WERI-Rb-1 (cell line): Measurements from ENCODE around the gene SLAIN1.
A peak's percentile ranks its signal among the peaks of the same experiment; 100 is the strongest.

ENCODE experiments used
- DNase-seq: peaks from one replicate; pipeline ENCODE4 v3.0.0-alpha.2; 2020
- H3K27ac ChIP-seq: fragments of 250-450 bp; sonication (Bioruptor Pico); 2 replicates; pipeline ENCODE4 v1.5.1; 2020; ENCODE audit warnings: mild to moderate bottlenecking, moderate library complexity
- H3K27me3 ChIP-seq: fragments of 250-450 bp; sonication (Bioruptor Pico); 2 replicates; pipeline ENCODE4 v1.5.1; 2021; ENCODE audit warnings: mild to moderate bottlenecking, low read depth, moderate library complexity; ENCODE audit not compliant: insufficient read depth, severe bottlenecking
- H3K36me3 ChIP-seq: fragments of 250-450 bp; sonication (Bioruptor Pico); 2 replicates; pipeline ENCODE4 v1.5.1; 2020; ENCODE audit warnings: mild to moderate bottlenecking, moderate library complexity
- H3K4me3 ChIP-seq: 2 replicates; pipeline ENCODE4 v1.5.1; 2011; ENCODE audit warnings: low read depth, mild to moderate bottlenecking, control low read depth, low read length
- H3K9me3 ChIP-seq: fragments of 250-450 bp; sonication (Bioruptor Pico); 2 replicates; pipeline ENCODE4 v1.5.1; 2021; ENCODE audit warnings: mild to moderate bottlenecking, moderate library complexity; ENCODE audit not compliant: severe bottlenecking
- CTCF ChIP-seq: IDR thresholded peaks from 2 replicates; pipeline ENCODE4 v1.5.1; 2011; ENCODE audit warnings: low read depth, mild to moderate bottlenecking, control low read depth, inconsistent platforms, low read length

Gene SLAIN1

DNA sequence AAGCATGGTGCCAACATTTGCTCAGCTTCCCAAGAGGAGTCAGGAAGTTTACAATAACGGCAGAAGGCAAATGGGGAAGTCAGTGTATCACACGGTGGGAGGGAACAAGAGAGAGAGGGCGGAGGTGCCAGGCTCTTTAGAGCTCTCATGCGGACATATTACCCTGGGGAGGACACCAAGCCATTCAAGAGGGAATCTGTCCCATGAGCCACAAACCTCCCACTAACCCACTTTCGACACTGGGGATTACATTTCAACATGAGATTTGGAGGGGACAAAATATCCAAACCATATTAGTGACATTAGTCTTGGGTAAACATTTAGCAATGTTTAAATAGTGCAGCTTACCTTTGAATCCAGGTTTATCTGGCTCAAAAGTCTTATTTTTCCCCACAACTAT lies 69.9 kb downstream of the SLAIN1 start:
- TF ChIP-seq CTCF = no peak
- no peak overlapping the region for H3K27ac ChIP-seq

GRCh38 chr13:77774181-77774580 lies 76.7 kb downstream of the SLAIN1 start:
- DNase-seq = no peak
- H3K9me3 ChIP-seq = no peaks in the 10 kb centered on the region
- H3K36me3 ChIP-seq = no peaks in the 10 kb centered on the region
- no peak overlapping the region for H3K27ac ChIP-seq
- no peaks in the 10 kb centered on the region for H3K27me3 ChIP-seq
- no peak overlapping the region for H3K4me3 ChIP-seq
- TF ChIP-seq CTCF = no peak

More for the DNA sequence above, 69.9 kb downstream of the SLAIN1 start:
- DNase-seq = no peak
- Histone ChIP-seq H3K36me3 (peaks cover 19% of the 10 kb centered on the region), H3K27me3 (no peaks in the 10 kb centered on the region), H3K9me3 (no peaks in the 10 kb centered on the region), H3K4me3 (no peak overlapping the region)

GRCh38 chr13:77776704-77777103 lies 79.2 kb downstream of the SLAIN1 start:
- Histone ChIP-seq H3K27ac (no peak overlapping the region), H3K9me3 (no peaks in the 10 kb centered on the region), H3K27me3 (no peaks in the 10 kb centered on the region), H3K36me3 (no peaks in the 10 kb centered on the region), H3K4me3 (no peak overlapping the region)
- TF ChIP-seq CTCF = no peak
- DNase-seq = no peak

DNA sequence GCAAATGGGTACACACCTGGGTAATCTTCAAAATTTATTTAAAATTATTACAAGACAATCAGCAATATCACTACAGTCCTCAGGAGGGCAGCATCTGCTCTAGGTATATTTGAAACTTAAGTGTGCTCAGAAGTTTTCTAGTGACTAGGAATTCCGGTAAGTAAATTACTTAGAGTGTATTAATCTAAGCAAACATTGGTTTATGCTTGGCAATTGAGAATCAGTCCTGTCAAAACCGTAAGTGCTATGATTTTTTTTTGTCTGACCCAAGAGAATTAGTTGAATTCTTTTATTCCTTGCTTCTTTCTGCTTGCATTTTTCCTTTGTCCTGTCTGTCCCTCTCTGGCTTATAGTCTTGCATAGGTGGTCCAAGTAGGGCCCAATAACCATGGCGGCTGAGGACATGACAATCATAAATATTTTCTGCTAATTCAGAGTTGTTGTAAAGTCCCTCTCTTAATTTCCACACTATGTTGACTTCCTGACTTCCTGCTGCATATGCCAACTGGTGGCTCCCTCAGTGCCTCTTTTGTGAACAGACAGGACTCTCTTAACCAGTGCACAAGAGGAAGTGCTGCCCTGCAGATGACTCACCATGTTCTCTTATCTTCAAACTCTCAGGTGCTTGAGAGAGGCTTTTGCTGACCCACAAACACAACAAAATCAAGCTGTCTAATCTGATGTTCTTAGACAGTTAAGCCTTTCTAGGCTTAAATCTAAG lies 82.2 kb downstream of the SLAIN1 start:
- 0 out of 2 replicates have a peak, but pooled peaks have one; percentile 3 for TF ChIP-seq CTCF
- H3K36me3 ChIP-seq = no peaks in the 10 kb centered on the region
- H3K4me3 ChIP-seq = no peak overlapping the region
- no peaks in the 10 kb centered on the region for H3K27me3 ChIP-seq
- no peaks in the 10 kb centered on the region for H3K9me3 ChIP-seq
- no peak overlapping the region for H3K27ac ChIP-seq
- DNase-seq = peak; percentile 10

GRCh38 chr13:77781808-77782207 lies 84.3 kb downstream of the SLAIN1 start:
- DNase-seq = no peak
- H3K27me3 ChIP-seq = no peaks in the 10 kb centered on the region
- TF ChIP-seq CTCF = no peak
- no peaks in the 10 kb centered on the region for H3K36me3 ChIP-seq
- H3K9me3 ChIP-seq = no peaks in the 10 kb centered on the region
- H3K4me3 ChIP-seq = no peak overlapping the region
- H3K27ac ChIP-seq = no peak overlapping the region

DNA sequence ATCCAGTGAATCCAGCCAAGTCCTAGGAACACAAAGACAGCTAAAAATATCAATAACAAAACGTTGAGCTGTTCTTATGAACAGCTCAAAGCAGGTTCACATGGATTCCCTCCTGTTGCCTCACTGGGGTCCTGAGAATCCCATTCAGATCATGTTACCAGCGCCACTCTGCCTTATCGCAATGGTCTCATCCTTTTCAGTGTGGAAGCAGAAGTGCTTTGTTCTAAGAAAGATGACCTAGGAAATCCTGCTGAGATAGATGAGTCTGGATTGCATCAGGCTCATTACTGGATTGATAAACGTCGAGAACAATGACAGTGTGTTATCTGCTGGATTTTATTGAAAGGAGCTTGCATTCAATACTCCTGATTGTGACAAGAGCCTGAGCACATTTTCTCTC lies 87.0 kb downstream of the SLAIN1 start:
- DNase-seq = no peak

More for the DNA sequence above, 87.0 kb downstream of the SLAIN1 start:
- no peak for TF ChIP-seq CTCF
- Histone ChIP-seq H3K27ac (no peak overlapping the region), H3K27me3 (no peaks in the 10 kb centered on the region), H3K4me3 (no peak overlapping the region), H3K36me3 (no peaks in the 10 kb centered on the region), H3K9me3 (no peaks in the 10 kb centered on the region)
